Stimulated activated CD8-positive, alpha-beta memory T cell treated with anti-CD3 and anti-CD28 coated beads, Interleukin-4, amount 100 ng/mL, for 24 hours (primary cell): ENCODE results near the gene GNAT2.

ENCODE experiments used
- DNase-seq: peaks from one replicate; pipeline ENCODE4 v3.0.0-alpha.2; 2020; ENCODE audit warnings: low read depth

Gene GNAT2

GRCh38 chr1:109641861-109642260 lies 22.4 kb upstream of the GNAT2 start:
- no peak for DNase-seq

- no peak for DNase-seq
Observed at GRCh38 chr1:109641078-109641740, 21.8 kb upstream of the GNAT2 start.

- peak; percentile 89 for DNase-seq
Observed at GRCh38 chr1:109640285-109640865, 21.0 kb upstream of the GNAT2 start.

GRCh38 chr1:109639841-109640184 lies 20.4 kb upstream of the GNAT2 start:
- no peak for DNase-seq

GRCh38 chr1:109639063-109639840 lies 19.8 kb upstream of the GNAT2 start:
- DNase-seq, result no peak

- DNase-seq, result no peak
Observed at GRCh38 chr1:109637446-109637845, 18.0 kb upstream of the GNAT2 start.

GRCh38 chr1:109636201-109636952 lies 17.0 kb upstream of the GNAT2 start:
- no peak for DNase-seq

- no peak for DNase-seq
Observed at GRCh38 chr1:109635862-109636200, 16.4 kb upstream of the GNAT2 start.

- no peak for DNase-seq
Observed at GRCh38 chr1:109634771-109635750, 15.6 kb upstream of the GNAT2 start.

- no peak for DNase-seq
Observed at GRCh38 chr1:109634292-109634691, 14.9 kb upstream of the GNAT2 start.

- DNase-seq, result no peak
Observed at GRCh38 chr1:109632671-109633346, 13.4 kb upstream of the GNAT2 start.

- no peak for DNase-seq
Observed at GRCh38 chr1:109631513-109632505, 12.4 kb upstream of the GNAT2 start.

- no peak for DNase-seq
Observed at GRCh38 chr1:109630898-109631512, 11.6 kb upstream of the GNAT2 start.

GRCh38 chr1:109630081-109630897 lies 10.9 kb upstream of the GNAT2 start:
- DNase-seq, result no peak

- DNase-seq, result no peak
Observed at GRCh38 chr1:109629372-109630030, 10.1 kb upstream of the GNAT2 start.

- no peak for DNase-seq
Observed at GRCh38 chr1:109628540-109629321, 9.3 kb upstream of the GNAT2 start.
